Activated CD8-positive, alpha-beta T cell treated with anti-CD3 and anti-CD28 coated beads, Interleukin-2, amount 10 ng/mL, durations not matched to agents 7 days and 5 days (primary cell): ENCODE data around the gene SLCO4A1. TPM values are rescaled to one million over a fixed set of nuclear protein-coding genes. Genes with fewer than 3 reads are reported as not detected.

ENCODE experiments used
- ATAC-seq: fragments of 150-1000 bp; cut with Tn5 transposase; one replicate; pipeline ENCODE4 v1.10.0; 2021; ENCODE audit warnings: moderate library complexity
- CTCF ChIA-PET: fragments of 350-600 bp; sonication (Branson Sonifier 250); formaldehyde crosslinking; loops from one replicate; lab custom pipeline; 2021; ENCODE audit warnings: antibody characterized with exemption; lab: Charles Lee
- POLR2A ChIA-PET: fragments of 350-600 bp; sonication (Branson Sonifier 250); formaldehyde crosslinking; loops from one replicate; lab custom pipeline; 2021; ENCODE audit warnings: antibody characterized with exemption; lab: Charles Lee
- DNase-seq: peaks from one replicate; pipeline ENCODE4 v3.0.0-alpha.2; 2020
- H3K27ac Mint-ChIP-seq: one replicate; pipeline ENCODE4 v1.8.0; 2021; ENCODE audit warnings: mild to moderate bottlenecking, mixed read lengths
- H3K27me3 Mint-ChIP-seq: one replicate; pipeline ENCODE4 v1.8.0; 2021; ENCODE audit warnings: low read depth, mixed read lengths
- H3K36me3 Mint-ChIP-seq: one replicate; pipeline ENCODE4 v1.8.0; 2021; ENCODE audit warnings: low read depth, mixed read lengths
- H3K4me1 Mint-ChIP-seq: one replicate; pipeline ENCODE4 v1.8.0; 2021; ENCODE audit warnings: low read depth, mixed read lengths
- H3K4me3 Mint-ChIP-seq: one replicate; pipeline ENCODE4 v1.8.0; 2021; ENCODE audit warnings: mild to moderate bottlenecking, mixed read lengths
- H3K9me3 Mint-ChIP-seq: one replicate; pipeline ENCODE4 v1.8.0; 2022; ENCODE audit warnings: mixed read lengths; ENCODE audit not compliant: insufficient read depth
- total RNA-seq, 2 experiments: library from RNA; stranded (reverse); gene quantifications; one replicate each; pipeline ENCODE4 v1.2.3, GENCODE V29; 2021

SLCO4A1 gene
- total RNA-seq, 2 experiments from 2014 or later, result 79.4 to 79.9 TPM

DNA sequence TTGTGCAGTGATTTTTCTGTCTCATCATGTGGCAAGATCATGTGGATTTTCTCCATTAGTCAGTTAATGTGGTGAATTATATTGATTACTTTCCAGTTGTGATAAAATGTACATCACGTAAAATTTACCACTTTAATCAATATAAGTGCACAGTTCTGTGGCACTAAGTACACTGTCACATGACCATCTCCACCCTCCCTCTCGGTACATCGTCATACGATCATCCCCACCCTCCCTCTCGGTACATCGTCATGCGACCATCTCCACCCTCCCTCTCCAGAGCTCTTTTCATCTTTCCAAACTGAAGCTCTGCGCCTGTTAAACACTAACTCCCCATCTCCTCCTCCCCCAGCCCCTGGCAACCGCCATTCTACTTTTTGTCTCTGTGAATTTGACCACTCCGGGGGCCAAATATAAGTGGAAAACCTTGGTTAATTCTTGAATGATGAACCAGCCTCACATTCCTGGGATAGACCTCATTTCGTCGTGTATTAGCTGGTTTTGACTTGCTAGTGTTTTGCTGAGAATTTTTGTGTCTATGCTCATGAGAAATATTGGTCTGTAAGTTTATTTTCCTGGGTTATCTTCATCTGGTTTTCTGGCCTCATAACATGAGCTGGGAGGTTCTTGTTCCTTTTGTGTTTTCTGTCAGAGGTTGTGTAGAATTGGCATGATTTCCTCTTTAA lies 77.1 kb downstream of the SLCO4A1 start:
- Mint-ChIP-seq H3K27ac (no peak overlapping the region), H3K9me3 (peaks cover 14% of the 10 kb centered on the region), H3K4me3 (no peak overlapping the region), H3K36me3 (peaks cover 10% of the 10 kb centered on the region), H3K4me1 (peaks cover 27% of the 10 kb centered on the region), H3K27me3 (peaks cover 26% of the 10 kb centered on the region)
- DNase-seq (no peak), ATAC-seq (no peak)
- ChIA-PET CTCF (no interaction called here), POLR2A (interaction anchor here (1.3 kb wide), 1 partner anchor 54 kb away, joined by 3 read pairs; no protein-coding TSS in a partner anchor)

Other genes starting within 250 kb of the SLCO4A1 start
- gene CABLES2, start 235.2 kb upstream of the SLCO4A1 start, total RNA-seq, result 10 to 100 TPM; 17.0 to 17.5 TPM
- not detected for gene RBBP8NL, start 215.0 kb upstream of the SLCO4A1 start, total RNA-seq
- gene GATA5, start 166.5 kb upstream of the SLCO4A1 start, total RNA-seq, result not detected
- under 1 TPM; 0.13 to 0.21 TPM for gene NTSR1, start 66.3 kb downstream of the SLCO4A1 start, total RNA-seq
- 10 to 100 TPM; 18.3 to 19.2 TPM for gene MRGBP, start 154.0 kb downstream of the SLCO4A1 start, total RNA-seq
- gene OGFR, start 162.3 kb downstream of the SLCO4A1 start, total RNA-seq, result 10 to 100 TPM; 67.0 to 76.6 TPM
- gene COL9A3, start 174.5 kb downstream of the SLCO4A1 start, total RNA-seq, result not detected
- gene TCFL5, start 219.3 kb downstream of the SLCO4A1 start, total RNA-seq, result 1 to 10 TPM; 7.9 to 9.6 TPM